ENCODE data around the gene PRSS12. TPM values are rescaled to one million over a fixed set of nuclear protein-coding genes. Genes with fewer than 3 reads are reported as not detected.

The PRSS12 gene
- total and polyA plus RNA-seq, 2 donors (not counting 1 experiment from before 2014, with no cell fraction given) = not detected

- Histone ChIP-seq H3K9ac (ENCODE audit: low read length) (no peak overlapping the region), H3K4me2 (replicated peaks; ENCODE audit: low read depth, low read length, poor library complexity, severe bottlenecking) (no peak overlapping the region), H3K27me3 (replicated peaks in 1 of 4; ENCODE audit: control extremely low read depth in 1 of 4, control insufficient read depth in 3 of 4, insufficient read depth in 4 of 4, low read length in 3 of 4) (peaks cover 0 to 4% (median 0%) of the 10 kb centered on the region in 4 experiments), H2AFZ (ENCODE audit: insufficient read depth, low read depth, low read length, poor library complexity, severe bottlenecking) (no peak overlapping the region), H3K79me2 (ENCODE audit: control insufficient read depth, insufficient read depth, low read length) (no peaks in the 10 kb centered on the region), H3K4me3 (ENCODE audit: control extremely low read depth in 1 of 5, extremely low read depth in 1 of 5, insufficient read depth in 1 of 5, low read depth in 2 of 5, low read length in 4 of 5) (no peak overlapping the region), H3K4me1 (ENCODE audit: control insufficient read depth in 2 of 2, insufficient read depth in 2 of 2, low read length in 2 of 2) (no peaks in the 10 kb centered on the region), H4K20me1 (ENCODE audit: control insufficient read depth, insufficient read depth, low read length, poor library complexity, severe bottlenecking) (no peaks in the 10 kb centered on the region), H3K36me3 (replicated peaks in 1 of 2; ENCODE audit: control extremely low read depth in 1 of 2, control insufficient read depth in 1 of 2, extremely low read depth in 1 of 2, insufficient read depth in 2 of 2, low read length in 1 of 2) (no peaks in the 10 kb centered on the region), H3K9me3 (ENCODE audit: control extremely low read depth in 1 of 3, control insufficient read depth in 2 of 3, insufficient read depth in 1 of 3, low read length in 2 of 3) (no peaks in the 10 kb centered on the region), H3K27ac (ENCODE audit: low read length in 2 of 2) (no peak overlapping the region)
- no peak for DNase-seq
- no peak overlapping the region for H3K4me3 Mint-ChIP-seq
- ChIA-PET POLR2A (no interaction called here), CTCF (no interaction called here)
- TF ChIP-seq CTCF (IDR thresholded peaks at IDR 0.05) = no peak
- no peak for TF ChIP-seq EZH2 (IDR thresholded peaks at IDR 0.05; ENCODE audit: borderline replicate concordance, insufficient read depth, low read depth, low read length, poor library complexity, severe bottlenecking)
- no CpG with 5 or more reads among the region's 3 CpGs for WGBS (ENCODE audit: insufficient coverage)
- ATAC-seq (ENCODE audit: low read depth) = no peak
- intact Hi-C loops (cut with micrococcal nuclease) = no loop called here
- H3K27me3 Mint-ChIP-seq = no peaks in the 10 kb centered on the region
- no peak overlapping the region for H3K27ac Mint-ChIP-seq
- H3K4me1 Mint-ChIP-seq = no peaks in the 10 kb centered on the region
- H3K9me3 Mint-ChIP-seq (ENCODE audit: insufficient read depth) = no peaks in the 10 kb centered on the region
Measured at GRCh38 chr4:118367361-118367760, 14.6 kb upstream of the PRSS12 start.

DNA sequence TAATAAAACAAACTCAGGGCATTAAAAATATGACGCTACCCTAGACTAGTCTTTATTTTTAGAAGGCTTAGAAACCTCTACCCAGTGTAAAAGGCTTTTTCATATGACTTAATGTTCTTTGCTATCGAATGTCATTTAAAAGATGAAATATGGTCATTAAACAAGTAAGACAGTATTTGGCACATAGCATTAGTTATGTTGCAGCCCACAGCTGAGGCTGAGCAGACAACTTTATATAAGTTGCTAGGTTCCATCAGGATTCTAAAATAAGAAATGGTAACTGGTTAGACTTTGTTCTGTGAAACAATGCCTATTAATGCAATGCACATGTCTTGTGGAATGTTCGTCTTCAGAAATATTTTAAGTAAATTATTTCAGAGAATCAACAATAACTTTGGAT is 10.4 kb upstream of the PRSS12 start:
- H3K9ac ChIP-seq (ENCODE audit: low read length) = no peak overlapping the region
- H3K36me3 ChIP-seq (replicated peaks in 1 of 2; ENCODE audit: control extremely low read depth in 1 of 2, control insufficient read depth in 1 of 2, extremely low read depth in 1 of 2, insufficient read depth in 2 of 2, low read length in 1 of 2) = no peaks in the 10 kb centered on the region
- intact Hi-C loops (cut with micrococcal nuclease) = no loop called here
- H3K79me2 ChIP-seq (ENCODE audit: control insufficient read depth, insufficient read depth, low read length) = no peaks in the 10 kb centered on the region
- Mint-ChIP-seq H3K4me1 (no peaks in the 10 kb centered on the region), H3K4me3 (no peak overlapping the region), H3K27me3 (peaks cover 28% of the 10 kb centered on the region), H3K27ac (no peak overlapping the region), H3K9me3 (ENCODE audit: insufficient read depth) (no peaks in the 10 kb centered on the region)
- H3K4me3 ChIP-seq (ENCODE audit: control extremely low read depth in 1 of 5, extremely low read depth in 1 of 5, insufficient read depth in 1 of 5, low read depth in 2 of 5, low read length in 4 of 5) = no peak overlapping the region
- DNase-seq (no peak), ATAC-seq (ENCODE audit: low read depth) (no peak)
- ChIA-PET POLR2A (no interaction called here), CTCF (interaction anchor here (0.5 kb wide), 1 partner anchor 50 kb away, joined by 5 read pairs; no protein-coding TSS in a partner anchor)
- TF ChIP-seq CTCF (IDR thresholded peaks at IDR 0.05) (no peak), EZH2 (IDR thresholded peaks at IDR 0.05; ENCODE audit: borderline replicate concordance, insufficient read depth, low read depth, low read length, poor library complexity, severe bottlenecking) (no peak)
- no peak overlapping the region for H3K27ac ChIP-seq (ENCODE audit: low read length in 2 of 2)
- H3K27me3 ChIP-seq (replicated peaks in 1 of 4; ENCODE audit: control extremely low read depth in 1 of 4, control insufficient read depth in 3 of 4, insufficient read depth in 4 of 4, low read length in 3 of 4) = peaks cover 0 to 4% (median under 1%) of the 10 kb centered on the region in 4 experiments
- H3K4me1 ChIP-seq (ENCODE audit: control insufficient read depth in 2 of 2, insufficient read depth in 2 of 2, low read length in 2 of 2) = no peaks in the 10 kb centered on the region
- no peak overlapping the region for H2AFZ ChIP-seq (ENCODE audit: insufficient read depth, low read depth, low read length, poor library complexity, severe bottlenecking)
- 100% methylated on average over 1 of the region's 3 CpGs for WGBS (ENCODE audit: insufficient coverage)
- H3K4me2 ChIP-seq (replicated peaks; ENCODE audit: low read depth, low read length, poor library complexity, severe bottlenecking) = no peak overlapping the region
- H3K9me3 ChIP-seq (ENCODE audit: control extremely low read depth in 1 of 3, control insufficient read depth in 2 of 3, insufficient read depth in 1 of 3, low read length in 2 of 3) = no peaks in the 10 kb centered on the region
- no peaks in the 10 kb centered on the region for H4K20me1 ChIP-seq (ENCODE audit: control insufficient read depth, insufficient read depth, low read length, poor library complexity, severe bottlenecking)
